GM12878 (cell line): ENCODE data around the gene ARID5B. TPM values are rescaled to one million over a fixed set of nuclear protein-coding genes. Genes with fewer than 3 reads are reported as not detected.

Experiments
- ATF2 ChIP-seq: IDR thresholded peaks from 2 replicates; pipeline ENCODE4 v1.6.1; 2012; ENCODE audit warnings: low read length, inconsistent platforms
- CREB1 ChIP-seq: IDR thresholded peaks from 2 replicates; pipeline ENCODE4 v1.6.1; 2012; ENCODE audit warnings: low read depth, mild to moderate bottlenecking, inconsistent platforms
- CREM ChIP-seq: IDR thresholded peaks from 2 replicates; pipeline ENCODE4 v1.6.1; 2014; ENCODE audit warnings: antibody characterized with exemption, low read depth
- EP300 ChIP-seq, 2 experiments: fragments of 150-350 bp in 1 of 2; IDR thresholded peaks; 2 replicates each; pipeline ENCODE4 v1.6.1; 2011 to 2012; ENCODE audit warnings: low read depth in 2 of 2, low read length in 2 of 2, borderline replicate concordance in 1 of 2, improper control_type of control experiment in 1 of 2, inconsistent platforms in 1 of 2; ENCODE audit not compliant: control insufficient read depth in 1 of 2
- FOXK2 ChIP-seq: fragments of 450-650 bp; IDR thresholded peaks from 2 replicates; pipeline ENCODE4 v1.6.1; 2017; ENCODE audit warnings: mild to moderate bottlenecking, moderate library complexity
- GABPA ChIP-seq: IDR thresholded peaks from 2 replicates; pipeline ENCODE4 v1.6.1; 2014; ENCODE audit warnings: antibody characterized with exemption, low read depth, mild to moderate bottlenecking, inconsistent platforms
- HDAC6 ChIP-seq: fragments of 200-600 bp; sonication (generic); IDR thresholded peaks from one replicate; pipeline ENCODE4 v1.8.0; 2017; ENCODE audit warnings: antibody characterized with exemption; ENCODE audit not compliant: unreplicated experiment
- IKZF1 ChIP-seq: fragments of 450-650 bp; conservative IDR thresholded peaks from 2 replicates; pipeline ENCODE4 v1.6.1; 2017; ENCODE audit warnings: antibody characterized with exemption, mild to moderate bottlenecking
- IKZF2 ChIP-seq, 2 experiments: fragments of 450-650 bp; IDR thresholded peaks; 2 replicates each; pipeline ENCODE4 v1.6.1; 2017; ENCODE audit warnings: mild to moderate bottlenecking in 2 of 2, moderate library complexity in 2 of 2
- NFIC ChIP-seq: IDR thresholded peaks from 2 replicates; pipeline ENCODE4 v1.6.1; 2012; ENCODE audit warnings: low read depth, mild to moderate bottlenecking, inconsistent platforms, low read length, moderate library complexity
- NR2F1 ChIP-seq: fragments of 450-650 bp; conservative IDR thresholded peaks from 2 replicates; pipeline ENCODE4 v1.6.1; 2017; ENCODE audit warnings: mild to moderate bottlenecking
- SMC3 ChIP-seq: IDR thresholded peaks from 2 replicates; pipeline ENCODE4 v1.6.1; 2011; ENCODE audit warnings: low read length, improper control_type of control experiment, borderline replicate concordance
- TCF12 ChIP-seq: IDR thresholded peaks from 2 replicates; pipeline ENCODE4 v1.6.1; 2011; ENCODE audit warnings: low read depth, mild to moderate bottlenecking, low read length
- ZNF207 ChIP-seq: fragments of 450-650 bp; IDR thresholded peaks from 2 replicates; pipeline ENCODE4 v1.6.1; 2014; ENCODE audit warnings: antibody characterized with exemption, mild to moderate bottlenecking, borderline replicate concordance
- ZNF687 ChIP-seq: fragments of 450-650 bp; IDR thresholded peaks from 2 replicates; pipeline ENCODE4 v1.6.1; 2017; ENCODE audit warnings: mild to moderate bottlenecking, moderate library complexity
- polyA plus RNA-seq, 11 experiments: library from polyadenylated mRNA; depleted of rRNA in 4 of 11; unstranded in 6 of 11; stranded (reverse) in 5 of 11; fragments of >200 nt; fragmentation: Nextera tagmentation in 4 of 11; fragmentation: Illumina TruSeq in 1 of 11; extraction: Ambion mirVana in 4 of 11; extraction: Trizol in 1 of 11; gene quantifications; 1 replicate in 1 of 11; 2 replicates in 10 of 11; pipeline versions ENCODE4 v1.2.1 to v1.2.3, GENCODE V29; 2011 to 2016; ENCODE audit warnings: inconsistent platforms in 2 of 11, missing spikeins in 2 of 11, low read depth in 1 of 11
- total RNA-seq, 4 experiments: library from RNA; depleted of rRNA in 3 of 4; stranded (reverse); fragments of >200 nt in 3 of 4; fragmentation: Illumina TruSeq in 1 of 4; extraction: Trizol in 1 of 4; gene quantifications; 2 replicates each; pipeline versions ENCODE4 v1.2.1 to v1.2.3, GENCODE V29; 2013 to 2021

Gene ARID5B
- total and polyA plus RNA-seq, 10 of the 15 experiments (the other 5 are each of a cell fraction or from before 2014, with no cell fraction given), result 2.7 to 8.5 (median 6.1) TPM

GRCh38 chr10:62001898-62002297 lies 100.4 kb downstream of the ARID5B start (continued):
- TF ChIP-seq SMC3, result no peak
- peak; percentile 42; the same call in 1 of the 2 replicates for TF ChIP-seq GABPA
- TF ChIP-seq EP300 (IDR thresholded peaks at IDR 0.05; ENCODE audit: borderline replicate concordance in 1 of 2, control insufficient read depth in 1 of 2, low read depth in 2 of 2, low read length in 2 of 2), result peak; percentile 49 to 64; a peak in 1 of 4 replicates
- no peak for TF ChIP-seq ZNF207
- peak; percentile 85 for TF ChIP-seq ATF2
- peak; percentile 60; the same call in 1 of the 2 replicates for TF ChIP-seq ZNF687
- no peak for TF ChIP-seq TCF12
- TF ChIP-seq CREB1, result peak; percentile 76
- peak; percentile 95 for TF ChIP-seq NFIC
- no peak for TF ChIP-seq FOXK2
- peak; percentile 71 for TF ChIP-seq CREM
- TF ChIP-seq IKZF1, result 0 out of 2 replicates have a peak, but pooled peaks have one; percentile 31
- no peak for TF ChIP-seq HDAC6
- peak; percentile 74 to 81 for TF ChIP-seq IKZF2 (IDR thresholded peaks at IDR 0.05)
- 0 out of 2 replicates have a peak, but pooled peaks have one; percentile 16 for TF ChIP-seq NR2F1
